GM21723 (cell line): ENCODE results near the gene ANKRD17.
A peak's percentile ranks its signal among the peaks of the same experiment; 100 is the strongest.
"Not testable (repeated sequence)": the region's sequence is repeated elsewhere in the genome, so short reads cannot be mapped to it uniquely, and the experiment has no call there.

Experiments used
- ATAC-seq: cut with Tn5 transposase; IDR thresholded peaks from one replicate; pipeline ENCODE4 v1.9.1; 2021; ENCODE audit warnings: mild to moderate bottlenecking, moderate library complexity; ENCODE audit not compliant: unreplicated experiment

The ANKRD17 gene

GRCh38 chr4:73258686-73259570 lies at the start of gene ANKRD17:
ANKRD17 (minus strand) TSS chr4:73258798; CDS start chr4:73258668, 130 bp downstream.
- ATAC-seq, result peak; percentile 77

- ATAC-seq, result peak; percentile 64
Measured at GRCh38 chr4:73308286-73308685, 49.7 kb upstream of the ANKRD17 start.

GRCh38 chr4:73303711-73304110 lies 45.1 kb upstream of the ANKRD17 start:
- ATAC-seq, result no peak

- ATAC-seq, result no peak
Measured at GRCh38 chr4:73299548-73300280, 41.1 kb upstream of the ANKRD17 start.

- not testable (repeated sequence) for ATAC-seq
Measured at GRCh38 chr4:73292661-73293060, 34.1 kb upstream of the ANKRD17 start.

GRCh38 chr4:73281982-73282381 lies 23.4 kb upstream of the ANKRD17 start:
- no peak for ATAC-seq

GRCh38 chr4:73281396-73281795 lies 22.8 kb upstream of the ANKRD17 start:
- ATAC-seq, result no peak

- no peak for ATAC-seq
Measured at GRCh38 chr4:73277201-73277600, 18.6 kb upstream of the ANKRD17 start.

GRCh38 chr4:73275318-73275654 lies 16.7 kb upstream of the ANKRD17 start:
- ATAC-seq, result no peak

GRCh38 chr4:73272816-73273215 lies 14.2 kb upstream of the ANKRD17 start:
- no peak for ATAC-seq

- no peak for ATAC-seq
Measured at GRCh38 chr4:73267050-73267449, 8.5 kb upstream of the ANKRD17 start.

GRCh38 chr4:73259571-73260090 lies 1.0 kb upstream of the ANKRD17 start:
- peak; percentile 8 for ATAC-seq

- peak; percentile 40 for ATAC-seq
Measured at GRCh38 chr4:73258436-73258685, 237 bp downstream of the ANKRD17 start.

- peak; percentile 21 for ATAC-seq
Measured at GRCh38 chr4:73257651-73258435, 755 bp downstream of the ANKRD17 start.

GRCh38 chr4:73257234-73257633 lies 1.4 kb downstream of the ANKRD17 start:
- peak; percentile 38 for ATAC-seq

GRCh38 chr4:73255847-73256246 lies 2.8 kb downstream of the ANKRD17 start:
- ATAC-seq, result not testable (repeated sequence)

GRCh38 chr4:73252001-73252400 lies 6.6 kb downstream of the ANKRD17 start:
- ATAC-seq, result no peak

- no peak for ATAC-seq
Measured at GRCh38 chr4:73251384-73251783, 7.2 kb downstream of the ANKRD17 start.

- no peak for ATAC-seq
Measured at GRCh38 chr4:73250642-73251041, 8.0 kb downstream of the ANKRD17 start.

- no peak for ATAC-seq
Measured at GRCh38 chr4:73248821-73249220, 9.8 kb downstream of the ANKRD17 start.

- no peak for ATAC-seq
Measured at GRCh38 chr4:73248416-73248815, 10.2 kb downstream of the ANKRD17 start.
